ENCODE results near the gene CLCNKA. TPM values are rescaled to one million over a fixed set of nuclear protein-coding genes. Genes with fewer than 3 reads are reported as not detected.
"Not testable (repeated sequence)": the region's sequence is repeated elsewhere in the genome, so short reads cannot be mapped to it uniquely, and the experiment has no call there.

Gene CLCNKA
- total and polyA plus RNA-seq, 12 donors = 0.18 to 52.5 (median 2.1) TPM

- no peak overlapping the region for H3K4me3 ChIP-seq
- peak overlapping the region in 4 of 5 donors; percentile 9 to 97 (median 80) for H3K27ac ChIP-seq
- peak in 1 of 7 donors; percentile 38 for DNase-seq
- H3K4me1 ChIP-seq (replicated peaks in 1 of 2) = peaks cover 60 to 64% of the 10 kb centered on the region in 2 donors
- 52 to 90% (median 62%) methylated on average over 2 to 6 of the region's 6 CpGs for WGBS, 4 donors
- TF ChIP-seq CTCF (IDR thresholded peaks at IDR 0.05) = no peak
- TF ChIP-seq POLR2A (IDR thresholded peaks at IDR 0.05) = no peak
- H3K36me3 ChIP-seq (replicated peaks in 1 of 2) = no peaks in the 10 kb centered on the region
- intact Hi-C loops (cut with DNase I) = no loop called here
- no peaks in the 10 kb centered on the region for H3K27me3 ChIP-seq
- H3K9me3 ChIP-seq (replicated peaks in 1 of 3) = no peaks in the 10 kb centered on the region
Measured at GRCh38 chr1:16020325-16020724, 1.5 kb upstream of the CLCNKA start.

GRCh38 chr1:16020878-16021277 is 958 bp upstream of the CLCNKA start:
- H3K27me3 ChIP-seq; H3K36me3 ChIP-seq (replicated peaks in 1 of 2); H3K4me3 ChIP-seq; DNase-seq; intact Hi-C loops (cut with DNase I); H3K9me3 ChIP-seq (replicated peaks in 1 of 3): not testable (repeated sequence)
- WGBS, 4 donors = 46 to 66% (median 52%) methylated on average over 2 to 9 of the region's 9 CpGs
- Histone ChIP-seq H3K4me1 (replicated peaks in 1 of 2) (peaks cover 54 to 58% of the 10 kb centered on the region in 2 donors), H3K27ac (peak overlapping the region in 3 of 5 donors; percentile 37 to 97 (median 91))
- TF ChIP-seq POLR2A (IDR thresholded peaks at IDR 0.05) = peak in 1 of 2 donors; percentile 19

- H3K9me3 ChIP-seq (replicated peaks in 1 of 3) = no peaks in the 10 kb centered on the region
- H3K27ac ChIP-seq = no peak overlapping the region
- TF ChIP-seq CTCF (IDR thresholded peaks at IDR 0.05) (no peak), POLR2A (IDR thresholded peaks at IDR 0.05) (no peak)
- H3K36me3 ChIP-seq (replicated peaks in 1 of 2) = no peaks in the 10 kb centered on the region
- no peak for DNase-seq
- intact Hi-C loops (cut with DNase I) = no loop called here
- H3K4me1 ChIP-seq (replicated peaks in 1 of 2) = peaks cover 47 to 50% of the 10 kb centered on the region in 2 donors
- H3K4me3 ChIP-seq = no peak overlapping the region
- 83 to 89% (median 84%) methylated on average over 10 to 11 of the region's 11 CpGs for WGBS, 4 donors
- no peaks in the 10 kb centered on the region for H3K27me3 ChIP-seq
Measured at GRCh38 chr1:16022393-16022792, 557 bp downstream of the CLCNKA start.

- Histone ChIP-seq H3K4me1 (replicated peaks in 1 of 2) (peaks cover 42 to 45% of the 10 kb centered on the region in 2 donors), H3K27me3 (no peaks in the 10 kb centered on the region), H3K27ac (no peak overlapping the region), H3K36me3 (replicated peaks in 1 of 2) (no peaks in the 10 kb centered on the region), H3K9me3 (replicated peaks in 1 of 3) (no peaks in the 10 kb centered on the region), H3K4me3 (no peak overlapping the region)
- TF ChIP-seq CTCF (IDR thresholded peaks at IDR 0.05) (no peak), POLR2A (IDR thresholded peaks at IDR 0.05) (no peak)
- 82 to 92% (median 89%) methylated on average over 2 to 7 of the region's 7 CpGs for WGBS, 4 donors
- no peak for DNase-seq
- intact Hi-C loops (cut with DNase I) = no loop called here
Measured at GRCh38 chr1:16023050-16023653, 1.3 kb downstream of the CLCNKA start.

- peaks cover 13% of the 10 kb centered on the region in 2 donors for H3K4me1 ChIP-seq (replicated peaks in 1 of 2)
- H3K36me3 ChIP-seq (replicated peaks in 1 of 2); intact Hi-C loops (cut with DNase I); H3K27me3 ChIP-seq; DNase-seq; H3K4me3 ChIP-seq; H3K27ac ChIP-seq; H3K9me3 ChIP-seq (replicated peaks in 1 of 3): not testable (repeated sequence)
- WGBS, 4 donors = 55 to 59% methylated on average over 8 to 9 of the region's 10 CpGs; no CpG with 5 or more reads in 2 of the 4 donors
Measured at GRCh38 chr1:16026302-16026701, 4.5 kb downstream of the CLCNKA start.

Data from adrenal gland (tissue), 12 donors.